ENCODE measurements around the gene MAP7D3. TPM values are rescaled to one million over a fixed set of nuclear protein-coding genes. Genes with fewer than 3 reads are reported as not detected.

The MAP7D3 gene
- total RNA-seq, 1 donor from 2014 or later: 18.0 TPM

DNA sequence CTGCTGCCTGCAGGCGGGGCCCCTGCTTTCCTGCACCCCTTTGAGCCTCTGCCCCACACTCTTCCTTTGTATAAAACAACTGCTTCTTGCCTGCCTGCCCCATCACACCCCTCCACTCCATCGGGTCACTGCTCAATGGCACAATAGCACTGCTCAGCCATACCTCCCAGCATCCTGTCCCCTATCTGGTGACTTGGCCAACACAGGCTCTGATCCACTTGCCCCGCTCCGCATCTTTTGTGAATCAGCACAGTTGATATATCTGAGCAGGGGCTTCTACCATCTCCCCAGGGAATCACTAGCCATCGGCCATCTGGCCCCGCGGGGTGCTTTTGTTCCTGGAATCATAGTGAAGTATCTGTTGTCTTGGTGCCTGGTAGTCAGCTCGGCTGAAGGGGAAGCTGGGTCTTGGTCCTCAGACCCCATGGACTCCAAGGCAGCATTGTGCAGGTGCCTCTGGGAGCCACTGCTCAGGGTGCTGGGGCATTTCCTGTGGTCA, 45.3 kb downstream of the MAP7D3 start:
- no peak for DNase-seq

DNA sequence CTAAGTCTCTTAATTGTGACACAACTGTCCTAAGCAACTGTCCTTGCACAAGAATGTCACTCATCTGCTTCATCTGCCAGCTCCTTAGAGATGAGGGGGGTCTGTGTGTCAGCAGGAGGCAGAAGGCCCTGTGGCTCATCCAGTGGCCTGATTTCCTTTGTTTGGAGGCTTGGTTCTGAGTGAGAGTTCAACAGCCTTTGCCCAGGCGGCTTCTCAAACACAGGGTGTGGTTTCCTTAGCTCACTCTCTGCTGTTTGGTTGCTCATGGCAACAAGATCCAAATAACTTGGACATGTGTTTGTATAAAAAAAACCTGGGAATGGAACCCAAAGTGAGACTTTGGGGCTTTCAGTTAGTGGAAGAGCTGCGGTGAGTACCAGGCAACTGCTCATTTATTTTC, 46.6 kb downstream of the MAP7D3 start:
- DNase-seq: peak; percentile 37

- DNase-seq: no peak
Observed at GRCh38 chrX:136203951-136204350, 47.2 kb downstream of the MAP7D3 start.

DNA sequence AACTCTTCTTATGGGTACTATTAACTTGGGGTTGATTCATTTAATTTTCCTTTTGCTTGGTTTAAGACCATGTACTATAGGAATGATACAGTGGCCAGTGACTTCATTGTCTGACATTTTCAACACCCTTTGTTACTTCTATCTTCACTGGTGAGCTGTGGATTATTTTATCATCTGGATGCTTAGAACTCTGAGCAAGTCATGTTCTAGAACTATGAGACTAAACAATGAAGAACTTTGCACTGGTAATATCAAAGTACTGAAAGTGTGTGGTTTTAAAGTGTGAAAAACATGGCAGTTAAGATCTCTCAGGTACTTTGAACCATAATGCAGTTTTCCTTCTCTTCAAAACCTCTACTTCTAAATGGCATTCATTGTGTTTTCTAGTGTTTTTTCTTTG, 47.8 kb downstream of the MAP7D3 start:
- no peak for DNase-seq

DNA sequence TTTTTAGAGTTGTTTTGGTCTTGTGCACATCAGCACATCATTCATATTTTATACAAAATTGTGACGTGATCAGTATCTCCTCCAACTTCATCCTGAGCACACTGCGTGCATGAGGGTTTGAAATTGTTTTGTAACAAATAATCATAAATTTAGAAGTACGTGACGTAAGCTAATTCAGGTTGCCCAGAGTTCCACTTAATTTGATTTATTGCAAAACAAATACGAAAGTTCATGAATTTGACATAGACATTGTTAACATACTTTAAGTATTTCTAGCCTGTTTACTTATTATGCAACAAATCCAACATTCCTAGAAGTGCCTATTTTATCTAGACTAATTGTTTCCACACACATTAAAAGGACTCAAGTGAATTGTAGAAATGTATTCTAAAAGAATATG, 48.3 kb downstream of the MAP7D3 start:
- DNase-seq: peak; percentile 47

DNA sequence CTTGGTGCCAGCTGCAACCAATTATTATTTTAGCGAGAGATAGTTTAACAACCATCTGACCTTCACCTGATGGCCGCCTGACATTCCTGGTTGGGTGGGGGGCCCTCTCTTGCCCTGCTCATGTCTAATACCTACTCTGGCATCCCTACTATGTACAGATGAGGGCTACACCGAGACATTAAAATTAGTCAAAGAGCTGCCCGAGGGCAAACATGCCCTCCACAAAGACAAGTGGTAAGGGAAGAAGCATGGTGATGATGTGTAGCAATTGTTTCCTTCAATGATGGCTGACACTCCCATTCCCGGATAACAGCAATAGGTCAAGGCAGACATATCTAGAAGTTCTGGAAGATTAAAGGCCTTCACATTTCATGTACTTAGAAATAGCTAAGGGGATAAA, 49.6 kb downstream of the MAP7D3 start:
- no peak for DNase-seq

DNA sequence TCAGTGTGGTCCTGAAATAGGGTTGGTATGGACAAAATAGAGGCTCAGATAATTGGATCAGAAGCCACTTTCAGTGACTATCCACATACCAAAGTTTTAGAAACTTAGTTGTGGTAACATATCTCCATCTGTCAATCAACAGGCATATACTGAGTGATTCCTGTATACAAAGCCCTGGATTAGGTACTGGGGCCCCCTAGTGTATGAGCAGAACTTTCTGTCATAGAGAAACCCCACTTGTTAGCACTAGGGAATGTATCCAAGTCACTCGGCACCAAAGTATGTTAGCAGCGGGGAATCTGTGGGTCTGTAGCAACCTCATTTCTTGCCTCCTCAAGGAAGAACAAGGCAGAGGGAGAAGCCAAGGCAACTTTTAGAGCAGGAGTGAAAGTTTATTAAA, 50.7 kb downstream of the MAP7D3 start:
- DNase-seq: no peak

GRCh38 chrX:136199365-136199764, 51.8 kb downstream of the MAP7D3 start:
- DNase-seq: no peak

DNA sequence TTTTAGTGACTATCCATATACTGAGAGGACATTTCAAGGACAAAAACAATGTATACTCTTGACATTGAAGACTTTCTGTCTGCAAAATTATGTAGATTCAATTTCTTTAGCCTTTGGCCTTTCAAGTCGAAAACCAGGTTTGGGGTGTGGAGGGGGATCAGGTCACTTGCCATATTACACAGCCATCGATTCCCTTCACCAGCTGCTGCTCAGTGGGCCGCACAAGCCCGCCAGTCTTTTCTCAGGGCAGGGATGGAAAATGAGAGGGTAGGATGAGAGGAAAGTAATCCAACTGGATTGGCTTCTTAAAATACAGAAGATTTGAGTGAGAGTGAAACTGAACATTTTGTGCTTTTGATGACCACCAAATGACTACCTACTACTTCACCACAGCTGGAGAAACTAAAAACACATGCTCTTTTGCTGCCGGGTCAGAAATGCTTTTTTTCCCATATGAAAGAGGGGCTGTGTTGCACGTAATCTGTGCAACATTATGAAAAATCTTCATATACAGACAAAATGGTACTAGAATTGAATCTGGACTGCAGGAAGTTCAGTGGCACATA, 52.4 kb downstream of the MAP7D3 start:
- no peak for DNase-seq

GRCh38 chrX:136198010-136198409, 53.2 kb downstream of the MAP7D3 start:
- no peak for DNase-seq

- no peak for DNase-seq
Observed at GRCh38 chrX:136196691-136197155, 54.5 kb downstream of the MAP7D3 start.

GRCh38 chrX:136195247-136195646, 56.0 kb downstream of the MAP7D3 start:
- DNase-seq: no peak

GRCh38 chrX:136194536-136194935, 56.7 kb downstream of the MAP7D3 start:
- no peak for DNase-seq

DNA sequence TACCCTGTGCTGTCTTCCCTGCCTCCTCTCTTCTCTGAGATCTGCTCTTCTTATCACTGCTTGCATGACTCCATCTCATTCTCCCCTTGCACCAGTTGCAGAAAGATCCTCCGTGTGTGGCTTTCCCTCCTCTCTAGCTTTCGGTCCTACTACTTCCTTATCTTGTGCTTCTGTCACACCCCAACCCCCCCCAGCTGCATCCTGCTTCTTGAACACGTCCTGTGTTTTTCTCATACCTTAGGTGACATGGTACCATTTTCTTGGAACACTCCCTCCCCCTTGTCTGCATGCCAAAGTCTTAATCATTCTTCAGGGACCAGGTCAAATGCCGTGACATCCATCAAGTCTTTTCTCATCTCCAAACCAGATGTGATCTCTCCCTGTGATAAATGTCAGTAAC, 57.4 kb downstream of the MAP7D3 start:
- no peak for DNase-seq

DNA sequence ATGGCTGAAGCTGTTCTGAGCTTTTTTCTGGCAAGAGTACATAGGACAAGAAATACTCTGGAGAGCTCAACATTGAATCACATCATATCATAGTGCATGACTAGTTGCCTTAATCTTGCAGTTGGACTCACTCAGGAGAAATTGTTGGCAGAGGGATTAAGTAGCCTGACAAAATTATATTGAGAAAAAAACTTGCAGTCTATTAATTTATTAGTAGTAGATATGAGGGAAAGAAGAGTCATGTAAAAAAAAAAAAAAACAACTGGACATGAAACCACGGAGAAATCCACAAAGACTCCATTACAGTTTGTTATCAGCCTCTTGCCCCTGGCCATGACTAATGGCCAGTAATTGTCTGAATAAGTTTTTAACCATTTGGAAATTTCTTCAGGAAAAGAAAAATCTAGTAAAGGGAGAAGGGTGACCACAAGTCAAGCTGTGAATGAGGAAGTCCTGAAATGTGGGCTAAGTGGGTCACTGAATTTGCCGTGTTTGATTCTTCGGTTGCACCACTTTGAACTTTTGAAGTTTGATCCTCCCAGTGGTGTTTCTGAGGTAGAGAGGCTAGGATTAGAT, 58.3 kb downstream of the MAP7D3 start:
- DNase-seq: no peak

DNA sequence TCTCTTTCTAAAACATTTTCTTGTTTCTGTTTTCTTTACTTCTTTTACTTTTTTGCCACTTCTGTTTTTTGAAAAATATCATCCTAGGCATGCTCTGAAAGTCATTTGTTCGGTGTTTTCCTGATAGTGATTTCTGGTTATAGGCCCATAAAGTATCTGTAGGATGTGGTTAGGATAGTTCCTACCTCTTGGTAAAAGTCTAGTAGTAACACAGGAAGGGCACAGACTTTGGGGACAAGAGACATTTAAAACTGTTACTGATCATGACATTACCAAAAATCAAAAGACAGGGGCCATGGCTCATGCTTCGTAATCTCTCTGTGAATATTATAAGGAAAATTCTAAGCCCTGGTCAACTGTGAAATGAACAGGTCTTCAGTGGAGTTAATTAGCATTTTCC, 59.1 kb downstream of the MAP7D3 start:
- DNase-seq: no peak

DNA sequence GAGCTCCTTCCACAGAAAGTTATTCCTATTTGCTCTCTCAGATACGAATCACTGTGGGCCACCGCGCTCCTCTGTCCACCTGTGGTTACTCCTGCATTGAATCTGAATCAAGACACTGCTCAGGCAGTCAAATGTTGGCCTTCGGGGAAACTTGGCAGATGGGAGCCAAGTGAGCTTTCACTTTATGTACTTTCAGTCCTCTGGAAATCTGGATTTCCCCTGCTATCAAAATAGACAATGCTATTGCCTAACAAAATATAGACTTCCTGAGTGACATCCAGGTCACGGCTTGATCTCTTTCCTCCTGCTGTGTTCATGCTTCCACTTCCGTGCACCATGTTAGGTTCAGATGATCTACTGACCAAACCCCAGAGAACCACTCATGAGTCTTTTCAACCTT, 60.0 kb downstream of the MAP7D3 start:
- DNase-seq: no peak

- DNase-seq: no peak
Observed at GRCh38 chrX:136190038-136190713, 61.0 kb downstream of the MAP7D3 start.

GRCh38 chrX:136189222-136189621, 62.0 kb downstream of the MAP7D3 start:
- DNase-seq: no peak

- DNase-seq: no peak
Observed at GRCh38 chrX:136186023-136186413, 65.2 kb downstream of the MAP7D3 start.

- DNase-seq: no peak
Observed at GRCh38 chrX:136185401-136186022, 65.7 kb downstream of the MAP7D3 start.

DNA sequence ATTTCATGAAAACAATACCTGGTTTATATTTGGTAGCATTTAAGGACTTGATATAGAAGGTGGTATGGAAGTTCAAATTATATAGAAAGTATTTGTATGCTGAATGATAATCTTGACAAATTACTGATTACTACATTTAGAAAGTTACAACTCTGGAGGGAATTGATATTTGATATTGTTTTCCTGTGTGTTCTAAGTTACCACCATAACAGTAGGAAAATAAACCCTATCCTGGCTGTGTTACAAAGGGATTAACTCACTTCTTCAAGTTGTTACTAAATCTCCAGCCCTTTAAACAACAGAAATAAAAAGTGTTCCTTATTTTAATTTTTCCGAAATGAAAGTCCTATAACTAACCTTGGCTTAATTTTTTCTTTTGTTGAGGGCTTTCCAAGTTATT, 67.3 kb downstream of the MAP7D3 start:
- DNase-seq: peak; percentile 40

DNA sequence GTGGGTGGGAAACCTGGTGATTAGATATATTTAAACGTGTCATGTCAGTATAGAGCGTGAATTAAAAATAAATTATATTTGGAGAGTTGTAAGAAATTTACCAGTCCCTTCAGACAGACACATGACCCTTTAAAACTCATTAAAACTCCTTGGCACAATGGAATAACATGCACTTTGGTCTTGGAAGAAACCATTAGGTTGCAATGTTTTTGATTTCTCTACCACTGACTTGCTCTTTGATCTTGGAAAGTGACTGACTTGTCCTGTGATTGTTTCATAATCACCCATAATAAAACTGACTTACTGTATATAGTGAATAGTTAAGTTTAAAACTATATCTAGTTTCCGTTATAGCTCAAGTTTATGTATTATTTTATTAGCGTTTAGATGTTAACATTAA, 68.0 kb downstream of the MAP7D3 start:
- no peak for DNase-seq

Measured in skin of body (tissue), 2 donors.